ENCODE results near the gene UBTD1. TPM values are rescaled to one million over a fixed set of nuclear protein-coding genes. Genes with fewer than 3 reads are reported as not detected.

UBTD1 gene
- total and polyA plus RNA-seq, 10 of the 15 experiments (the other 5 are each of a cell fraction or from before 2014, with no cell fraction given) = 0.04 to 1.5 (median 1.2) TPM; not detected in 1

DNA sequence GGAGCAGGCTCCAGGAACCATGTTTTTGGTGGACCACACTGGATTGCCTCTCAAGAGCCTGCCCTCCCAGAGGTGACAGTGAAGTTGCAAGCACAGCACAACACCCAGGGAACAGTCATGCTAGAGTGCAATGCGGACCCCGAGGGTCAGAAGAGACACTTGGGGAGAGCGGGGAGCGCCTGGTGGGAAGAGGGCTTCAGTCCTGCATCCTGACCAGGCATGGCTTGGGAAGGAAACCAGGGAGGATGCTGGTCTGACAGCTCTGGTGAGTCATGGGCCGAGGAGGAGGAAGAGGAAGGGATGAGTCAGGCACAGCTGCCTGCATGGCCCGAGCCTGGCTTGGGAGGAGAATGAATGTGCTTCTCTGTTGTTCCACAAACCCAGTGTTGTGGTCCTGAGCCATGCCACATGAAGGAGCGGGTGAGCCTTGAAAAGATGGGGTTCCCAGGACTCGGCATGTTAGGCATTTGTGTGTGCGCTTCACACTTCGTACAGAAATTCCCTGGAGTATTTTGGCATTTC, 44.4 kb downstream of the UBTD1 start (continued):
- no peak for TF ChIP-seq CUX1 (IDR thresholded peaks at IDR 0.05; ENCODE audit: insufficient replicate concordance, low read depth, low read length)
- no peak for TF ChIP-seq ZNF622 (IDR thresholded peaks at IDR 0.05)
- no peak for TF ChIP-seq SP1 (IDR thresholded peaks at IDR 0.05; ENCODE audit: low read depth, low read length)
- TF ChIP-seq ATF7 (IDR thresholded peaks at IDR 0.05; ENCODE audit: low read depth) = no peak
- no peak for TF ChIP-seq CEBPZ (IDR thresholded peaks at IDR 0.05; ENCODE audit: low read depth, low read length)
- TF ChIP-seq, protein P1, sequence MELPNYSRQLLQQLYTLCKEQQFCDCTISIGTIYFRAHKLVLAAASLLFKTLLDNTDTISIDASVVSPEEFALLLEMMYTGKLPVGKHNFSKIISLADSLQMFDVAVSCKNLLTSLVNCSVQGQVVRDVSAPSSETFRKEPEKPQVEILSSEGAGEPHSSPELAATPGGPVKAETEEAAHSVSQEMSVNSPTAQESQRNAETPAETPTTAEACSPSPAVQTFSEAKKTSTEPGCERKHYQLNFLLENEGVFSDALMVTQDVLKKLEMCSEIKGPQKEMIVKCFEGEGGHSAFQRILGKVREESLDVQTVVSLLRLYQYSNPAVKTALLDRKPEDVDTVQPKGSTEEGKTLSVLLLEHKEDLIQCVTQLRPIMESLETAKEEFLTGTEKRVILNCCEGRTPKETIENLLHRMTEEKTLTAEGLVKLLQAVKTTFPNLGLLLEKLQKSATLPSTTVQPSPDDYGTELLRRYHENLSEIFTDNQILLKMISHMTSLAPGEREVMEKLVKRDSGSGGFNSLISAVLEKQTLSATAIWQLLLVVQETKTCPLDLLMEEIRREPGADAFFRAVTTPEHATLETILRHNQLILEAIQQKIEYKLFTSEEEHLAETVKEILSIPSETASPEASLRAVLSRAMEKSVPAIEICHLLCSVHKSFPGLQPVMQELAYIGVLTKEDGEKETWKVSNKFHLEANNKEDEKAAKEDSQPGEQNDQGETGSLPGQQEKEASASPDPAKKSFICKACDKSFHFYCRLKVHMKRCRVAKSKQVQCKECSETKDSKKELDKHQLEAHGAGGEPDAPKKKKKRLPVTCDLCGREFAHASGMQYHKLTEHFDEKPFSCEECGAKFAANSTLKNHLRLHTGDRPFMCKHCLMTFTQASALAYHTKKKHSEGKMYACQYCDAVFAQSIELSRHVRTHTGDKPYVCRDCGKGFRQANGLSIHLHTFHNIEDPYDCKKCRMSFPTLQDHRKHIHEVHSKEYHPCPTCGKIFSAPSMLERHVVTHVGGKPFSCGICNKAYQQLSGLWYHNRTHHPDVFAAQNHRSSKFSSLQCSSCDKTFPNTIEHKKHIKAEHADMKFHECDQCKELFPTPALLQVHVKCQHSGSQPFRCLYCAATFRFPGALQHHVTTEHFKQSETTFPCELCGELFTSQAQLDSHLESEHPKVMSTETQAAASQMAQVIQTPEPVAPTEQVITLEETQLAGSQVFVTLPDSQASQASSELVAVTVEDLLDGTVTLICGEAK (IDR thresholded peaks at IDR 0.05; ENCODE audit: borderline replicate concordance) = no peak
- TF ChIP-seq MYB (IDR thresholded peaks at IDR 0.05; ENCODE audit: borderline replicate concordance, low read depth, low read length) = no peak

All from GM12878 (cell line).